Measurements from ENCODE around the gene SHB.
A peak's percentile ranks its signal among the peaks of the same experiment; 100 is the strongest.

The SHB gene

GRCh38 chr9:38042626-38043357 is 26.2 kb downstream of the SHB start:
- Histone ChIP-seq H4K91ac (ENCODE audit: low read depth, low read length) (no peak overlapping the region), H3K9ac (ENCODE audit: low read length) (no peak overlapping the region), H3K4ac (ENCODE audit: low read depth, low read length) (peak overlapping the region; percentile 71), H3K79me1 (ENCODE audit: low read length) (peaks cover 49% of the 10 kb centered on the region), H3K36me3 (ENCODE audit: control insufficient read depth in 1 of 2, insufficient read depth in 2 of 2, low read length in 2 of 2) (peaks cover 5 to 6% of the 10 kb centered on the region in 2 experiments), H3K4me2 (ENCODE audit: low read length) (no peak overlapping the region), H3K27me3 (ENCODE audit: insufficient read depth, low read length) (no peaks in the 10 kb centered on the region), H3K27ac (ENCODE audit: low read depth, low read length) (peak overlapping the region; percentile 12), H2BK5ac (ENCODE audit: low read depth, low read length, poor library complexity) (no peak overlapping the region), H4K8ac (ENCODE audit: low read depth, low read length) (no peak overlapping the region), H3K79me2 (ENCODE audit: control insufficient read depth, insufficient read depth, low read length, poor library complexity) (peaks cover 26% of the 10 kb centered on the region), H3K23ac (ENCODE audit: low read length) (no peak overlapping the region), H2AK5ac (ENCODE audit: low read length) (peak overlapping the region; percentile 12), H2BK120ac (ENCODE audit: insufficient read depth, low read length, poor library complexity) (no peak overlapping the region), H2AFZ (ENCODE audit: insufficient read depth, low read length, poor library complexity) (no peak overlapping the region), H3K4me3 (ENCODE audit: low read depth, low read length) (no peak overlapping the region), H4K12ac (ENCODE audit: low read depth, low read length) (no peak overlapping the region), H3K18ac (ENCODE audit: low read length) (peak overlapping the region; percentile 16), H2BK12ac (ENCODE audit: low read length) (peak overlapping the region; percentile 7), H3K4me1 (ENCODE audit: control insufficient read depth in 1 of 2, insufficient read depth in 2 of 2, low read length in 2 of 2) (peaks cover 67 to 86% of the 10 kb centered on the region in 2 experiments), H3K9me3 (ENCODE audit: insufficient read depth, low read depth, low read length) (no peaks in the 10 kb centered on the region), H3K14ac (ENCODE audit: low read length) (peak overlapping the region; percentile 8)
- no CpG with 5 or more reads among the region's 8 CpGs for WGBS (ENCODE audit: extremely low coverage, insufficient coverage, insufficient read length)
- DNase-seq = no peak

GRCh38 chr9:38041564-38042243 is 27.3 kb downstream of the SHB start:
- H2AFZ ChIP-seq (ENCODE audit: insufficient read depth, low read length, poor library complexity) = no peak overlapping the region
- no peak overlapping the region for H2BK12ac ChIP-seq (ENCODE audit: low read length)
- H3K79me1 ChIP-seq (ENCODE audit: low read length) = peaks cover 43% of the 10 kb centered on the region
- peak overlapping the region; percentile 23 for H3K18ac ChIP-seq (ENCODE audit: low read length)
- no peak overlapping the region for H3K14ac ChIP-seq (ENCODE audit: low read length)
- H3K9me3 ChIP-seq (ENCODE audit: insufficient read depth, low read depth, low read length) = no peaks in the 10 kb centered on the region
- H3K4me2 ChIP-seq (ENCODE audit: low read length) = no peak overlapping the region
- peak overlapping the region; percentile 25 for H4K91ac ChIP-seq (ENCODE audit: low read depth, low read length)
- no peaks in the 10 kb centered on the region for H3K27me3 ChIP-seq (ENCODE audit: insufficient read depth, low read length)
- H3K4me3 ChIP-seq (ENCODE audit: low read depth, low read length) = no peak overlapping the region
- H3K27ac ChIP-seq (ENCODE audit: low read depth, low read length) = no peak overlapping the region
- no peak overlapping the region for H2BK5ac ChIP-seq (ENCODE audit: low read depth, low read length, poor library complexity)
- H2BK120ac ChIP-seq (ENCODE audit: insufficient read depth, low read length, poor library complexity) = no peak overlapping the region
- H3K36me3 ChIP-seq (ENCODE audit: control insufficient read depth in 1 of 2, insufficient read depth in 2 of 2, low read length in 2 of 2) = peaks cover 5 to 6% of the 10 kb centered on the region in 2 experiments
- no peak overlapping the region for H3K23ac ChIP-seq (ENCODE audit: low read length)
- no peak for DNase-seq
- H3K4me1 ChIP-seq (ENCODE audit: control insufficient read depth in 1 of 2, insufficient read depth in 2 of 2, low read length in 2 of 2) = peaks cover 63 to 86% of the 10 kb centered on the region in 2 experiments
- peak overlapping the region; percentile 12 for H3K4ac ChIP-seq (ENCODE audit: low read depth, low read length)
- H4K8ac ChIP-seq (ENCODE audit: low read depth, low read length) = no peak overlapping the region
- H2AK5ac ChIP-seq (ENCODE audit: low read length) = no peak overlapping the region
- no peak overlapping the region for H3K9ac ChIP-seq (ENCODE audit: low read length)
- H3K79me2 ChIP-seq (ENCODE audit: control insufficient read depth, insufficient read depth, low read length, poor library complexity) = peaks cover 34% of the 10 kb centered on the region
- no peak overlapping the region for H4K12ac ChIP-seq (ENCODE audit: low read depth, low read length)
- WGBS (ENCODE audit: extremely low coverage, insufficient coverage, insufficient read length) = no CpG with 5 or more reads among the region's 21 CpGs

- no peak overlapping the region for H3K9ac ChIP-seq (ENCODE audit: low read length)
- H4K12ac ChIP-seq (ENCODE audit: low read depth, low read length) = no peak overlapping the region
- peak overlapping the region; percentile 78 for H4K8ac ChIP-seq (ENCODE audit: low read depth, low read length)
- peaks cover 61 to 82% of the 10 kb centered on the region in 2 experiments for H3K4me1 ChIP-seq (ENCODE audit: control insufficient read depth in 1 of 2, insufficient read depth in 2 of 2, low read length in 2 of 2)
- no peaks in the 10 kb centered on the region for H3K27me3 ChIP-seq (ENCODE audit: insufficient read depth, low read length)
- H3K4me2 ChIP-seq (ENCODE audit: low read length) = peak overlapping the region; percentile 41
- H3K27ac ChIP-seq (ENCODE audit: low read depth, low read length) = peak overlapping the region; percentile 94
- H2BK120ac ChIP-seq (ENCODE audit: insufficient read depth, low read length, poor library complexity) = peak overlapping the region; percentile 93
- no peak overlapping the region for H3K23ac ChIP-seq (ENCODE audit: low read length)
- H3K14ac ChIP-seq (ENCODE audit: low read length) = peak overlapping the region; percentile 86
- H2AFZ ChIP-seq (ENCODE audit: insufficient read depth, low read length, poor library complexity) = peak overlapping the region; percentile 75
- peak; percentile 34 to 60 for DNase-seq
- H3K36me3 ChIP-seq (ENCODE audit: control insufficient read depth in 1 of 2, insufficient read depth in 2 of 2, low read length in 2 of 2) = peaks cover 5 to 6% of the 10 kb centered on the region in 2 experiments
- peak overlapping the region; percentile 84 for H2BK12ac ChIP-seq (ENCODE audit: low read length)
- H3K79me1 ChIP-seq (ENCODE audit: low read length) = peaks cover 38% of the 10 kb centered on the region
- no CpG with 5 or more reads among the region's 21 CpGs for WGBS (ENCODE audit: extremely low coverage, insufficient coverage, insufficient read length)
- H2AK5ac ChIP-seq (ENCODE audit: low read length) = peak overlapping the region; percentile 93
- H3K9me3 ChIP-seq (ENCODE audit: insufficient read depth, low read depth, low read length) = no peaks in the 10 kb centered on the region
- peak overlapping the region; percentile 58 for H2BK5ac ChIP-seq (ENCODE audit: low read depth, low read length, poor library complexity)
- H3K18ac ChIP-seq (ENCODE audit: low read length) = peak overlapping the region; percentile 84
- no peak overlapping the region for H3K4me3 ChIP-seq (ENCODE audit: low read depth, low read length)
- peaks cover 43% of the 10 kb centered on the region for H3K79me2 ChIP-seq (ENCODE audit: control insufficient read depth, insufficient read depth, low read length, poor library complexity)
- H3K4ac ChIP-seq (ENCODE audit: low read depth, low read length) = peak overlapping the region; percentile 72
- H4K91ac ChIP-seq (ENCODE audit: low read depth, low read length) = peak overlapping the region; percentile 94
These were observed 28.9 kb downstream of the SHB start for GRCh38 chr9:38039907-38040682.
